Measurements from ENCODE around the gene ZNF829. TPM values are rescaled to one million over a fixed set of nuclear protein-coding genes. Genes with fewer than 3 reads are reported as not detected.

ZNF829 gene
- total and polyA plus RNA-seq, 2 donors (not counting 1 experiment from before 2014, with no cell fraction given) = 1.5 to 9.6 TPM

DNA sequence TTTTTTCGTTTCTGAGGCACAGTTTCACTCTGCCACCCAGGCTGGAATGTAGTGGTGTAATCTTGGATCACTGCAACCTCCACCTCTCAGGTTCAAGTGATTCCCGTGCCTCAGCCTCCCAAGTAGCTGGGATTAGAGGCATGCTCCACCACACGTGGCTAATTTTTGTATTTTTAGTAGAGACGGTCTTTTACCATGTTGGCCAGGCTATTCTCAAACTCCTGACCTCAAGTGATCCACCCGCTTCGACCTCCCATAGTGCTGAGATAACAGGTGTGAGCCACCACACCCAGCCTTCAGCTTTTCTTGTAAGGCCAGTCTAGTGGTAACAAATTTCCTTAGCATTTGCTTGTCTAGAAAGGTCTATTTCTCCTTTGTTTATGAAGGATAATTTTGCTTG, 46.3 kb upstream of the ZNF829 start:
- H3K27me3 Mint-ChIP-seq = no peaks in the 10 kb centered on the region
- CTCF ChIA-PET = no interaction called here
- TF ChIP-seq CTCF (IDR thresholded peaks at IDR 0.05) (no peak), EZH2 (IDR thresholded peaks at IDR 0.05; ENCODE audit: borderline replicate concordance, insufficient read depth, low read depth, low read length, poor library complexity, severe bottlenecking) (no peak)

GRCh38 chr19:36950335-36951119, 34.4 kb upstream of the ZNF829 start:
- DNase-seq = no peak
- Histone ChIP-seq H3K36me3 (replicated peaks in 1 of 2; ENCODE audit: control extremely low read depth in 1 of 2, control insufficient read depth in 1 of 2, extremely low read depth in 1 of 2, insufficient read depth in 2 of 2, low read length in 1 of 2) (peaks cover 7 to 40% of the 10 kb centered on the region in 2 experiments), H3K4me1 (ENCODE audit: control insufficient read depth in 2 of 2, insufficient read depth in 2 of 2, low read length in 2 of 2) (no peaks in the 10 kb centered on the region), H3K27ac (ENCODE audit: low read length in 2 of 2) (no peak overlapping the region), H4K20me1 (ENCODE audit: control insufficient read depth, insufficient read depth, low read length, poor library complexity, severe bottlenecking) (no peaks in the 10 kb centered on the region), H3K4me3 (ENCODE audit: control extremely low read depth in 1 of 5, extremely low read depth in 1 of 5, insufficient read depth in 1 of 5, low read depth in 2 of 5, low read length in 4 of 5) (no peak overlapping the region), H3K9me3 (ENCODE audit: control extremely low read depth in 1 of 3, control insufficient read depth in 2 of 3, insufficient read depth in 1 of 3, low read length in 2 of 3) (peaks cover 22 to 56% (median 38%) of the 10 kb centered on the region in 3 donors), H3K79me2 (ENCODE audit: control insufficient read depth, insufficient read depth, low read length) (no peaks in the 10 kb centered on the region), H3K9ac (ENCODE audit: low read length) (no peak overlapping the region), H3K4me2 (replicated peaks; ENCODE audit: low read depth, low read length, poor library complexity, severe bottlenecking) (no peak overlapping the region), H3K27me3 (replicated peaks in 1 of 4; ENCODE audit: control extremely low read depth in 1 of 4, control insufficient read depth in 3 of 4, insufficient read depth in 4 of 4, low read length in 3 of 4) (no peaks in the 10 kb centered on the region), H2AFZ (ENCODE audit: insufficient read depth, low read depth, low read length, poor library complexity, severe bottlenecking) (no peak overlapping the region)
- TF ChIP-seq CTCF (IDR thresholded peaks at IDR 0.05) (no peak), EZH2 (IDR thresholded peaks at IDR 0.05; ENCODE audit: borderline replicate concordance, insufficient read depth, low read depth, low read length, poor library complexity, severe bottlenecking) (no peak)
- intact Hi-C loops (cut with micrococcal nuclease) = no loop called here
- H3K9me3 Mint-ChIP-seq (ENCODE audit: insufficient read depth) = peaks cover 22% of the 10 kb centered on the region
- no peak overlapping the region for H3K27ac Mint-ChIP-seq
- CTCF ChIA-PET = no interaction called here
- WGBS (ENCODE audit: insufficient coverage) = no CpG with 5 or more reads among the region's 5 CpGs
- POLR2A ChIA-PET = no interaction called here
- ATAC-seq (ENCODE audit: low read depth) = no peak
- no peaks in the 10 kb centered on the region for H3K27me3 Mint-ChIP-seq
- no peaks in the 10 kb centered on the region for H3K4me1 Mint-ChIP-seq
- no peak overlapping the region for H3K4me3 Mint-ChIP-seq

More for the DNA sequence above, 46.3 kb upstream of the ZNF829 start:
- Histone ChIP-seq H3K9ac (ENCODE audit: low read length) (no peak overlapping the region), H3K27me3 (replicated peaks in 1 of 4; ENCODE audit: control extremely low read depth in 1 of 4, control insufficient read depth in 3 of 4, insufficient read depth in 4 of 4, low read length in 3 of 4) (no peaks in the 10 kb centered on the region), H3K4me2 (replicated peaks; ENCODE audit: low read depth, low read length, poor library complexity, severe bottlenecking) (no peak overlapping the region), H3K9me3 (ENCODE audit: control extremely low read depth in 1 of 3, control insufficient read depth in 2 of 3, insufficient read depth in 1 of 3, low read length in 2 of 3) (peaks cover 0 to 32% (median 5%) of the 10 kb centered on the region in 3 donors), H4K20me1 (ENCODE audit: control insufficient read depth, insufficient read depth, low read length, poor library complexity, severe bottlenecking) (no peaks in the 10 kb centered on the region), H3K36me3 (replicated peaks in 1 of 2; ENCODE audit: control extremely low read depth in 1 of 2, control insufficient read depth in 1 of 2, extremely low read depth in 1 of 2, insufficient read depth in 2 of 2, low read length in 1 of 2) (no peaks in the 10 kb centered on the region), H3K4me3 (ENCODE audit: control extremely low read depth in 1 of 5, extremely low read depth in 1 of 5, insufficient read depth in 1 of 5, low read depth in 2 of 5, low read length in 4 of 5) (no peak overlapping the region), H3K4me1 (ENCODE audit: control insufficient read depth in 2 of 2, insufficient read depth in 2 of 2, low read length in 2 of 2) (no peaks in the 10 kb centered on the region), H3K27ac (ENCODE audit: low read length in 2 of 2) (no peak overlapping the region), H2AFZ (ENCODE audit: insufficient read depth, low read depth, low read length, poor library complexity, severe bottlenecking) (no peak overlapping the region), H3K79me2 (ENCODE audit: control insufficient read depth, insufficient read depth, low read length) (no peaks in the 10 kb centered on the region)
- intact Hi-C loops (cut with micrococcal nuclease) = no loop called here
- Mint-ChIP-seq H3K4me3 (no peak overlapping the region), H3K4me1 (no peaks in the 10 kb centered on the region), H3K9me3 (ENCODE audit: insufficient read depth) (peaks cover 23% of the 10 kb centered on the region), H3K27ac (no peak overlapping the region)
- no CpG with 5 or more reads among the region's 6 CpGs for whole genome bisulfite sequencing (ENCODE audit: insufficient coverage)
- no peak for ATAC-seq (ENCODE audit: low read depth)
- POLR2A ChIA-PET = no interaction called here
- no peak for DNase-seq
